HEK293 (cell line): ENCODE data around the gene ELFN1.

Experiments
- CTCF ChIA-PET: fragments of 350-600 bp; formaldehyde crosslinking; extraction: SDS; loops from one replicate; lab custom pipeline; 2021; ENCODE audit warnings: antibody characterized with exemption; lab: Yijun Ruan, JAX
- POLR2A ChIA-PET: fragments of 300-600 bp; formaldehyde crosslinking; extraction: SDS; loops from one replicate; lab custom pipeline; 2020; ENCODE audit warnings: antibody characterized with exemption, inconsistent platforms; lab: Yijun Ruan, JAX
- H3K27ac ChIP-seq: fragments of 200-500 bp; sonication (Bioruptor generic); 2 replicates; pipeline ENCODE4 v1.5.1; 2014; ENCODE audit warnings: low read depth, low read length, control low read depth, inconsistent platforms; ENCODE audit errors: extremely low read depth
- H3K36me3 ChIP-seq, 2 experiments: fragments of 200-500 bp in 1 of 2; sonication (Bioruptor generic) in 1 of 2; 1 replicate in 1 of 2; 2 replicates in 1 of 2; pipeline ENCODE4 v1.5.1; 2014 to 2017; ENCODE audit warnings: inconsistent platforms in 2 of 2, low read length in 2 of 2; ENCODE audit not compliant: control insufficient read depth in 2 of 2, insufficient read depth in 1 of 2
- H3K4me1 ChIP-seq: fragments of 200-500 bp; sonication (Bioruptor generic); 2 replicates; pipeline ENCODE4 v1.5.1; 2014; ENCODE audit warnings: mild to moderate bottlenecking, low read length, inconsistent platforms; ENCODE audit not compliant: control insufficient read depth, insufficient read depth
- H3K4me3 ChIP-seq: 2 replicates; pipeline ENCODE4 v1.5.1; 2011; ENCODE audit warnings: low read depth, mild to moderate bottlenecking, control low read depth, low read length, moderate library complexity
- H3K9me3 ChIP-seq: fragments of 200-500 bp; sonication (Bioruptor generic); 2 replicates; pipeline ENCODE4 v1.5.1; 2014; ENCODE audit warnings: low read depth, low read length, inconsistent platforms; ENCODE audit not compliant: control insufficient read depth, insufficient read depth
- GLI2 ChIP-seq: fragments of 450-650 bp; formaldehyde crosslinking; IDR thresholded peaks from 2 replicates; pipeline ENCODE4; 2017; ENCODE audit warnings: missing biosample characterization, missing genetic modification characterization, low read depth, borderline replicate concordance
- KLF17 ChIP-seq: fragments of 450-650 bp; formaldehyde crosslinking; IDR thresholded peaks from 2 replicates; pipeline ENCODE4 v1.5.1; 2016; ENCODE audit warnings: missing biosample characterization, missing genetic modification characterization
- PBX3 ChIP-seq: sonication (generic); formaldehyde crosslinking; IDR thresholded peaks from 2 replicates; pipeline ENCODE4 v1.8.1; 2022; ENCODE audit warnings: mild to moderate bottlenecking, moderate library complexity, missing genetic modification reagents
- SCRT2 ChIP-seq: fragments of 450-650 bp; formaldehyde crosslinking; IDR thresholded peaks from 2 replicates; pipeline ENCODE4 v1.5.1; 2016; ENCODE audit warnings: missing biosample characterization, missing genetic modification characterization
- SETDB1 ChIP-seq: IDR thresholded peaks from one replicate; pipeline ENCODE4 v1.6.1; 2017; ENCODE audit warnings: mild to moderate bottlenecking, low read length, moderate library complexity, mixed read lengths; ENCODE audit not compliant: insufficient read length
- TRIM28 ChIP-seq: IDR thresholded peaks from 2 replicates; pipeline ENCODE4 v1.6.1; 2011; ENCODE audit warnings: low read length, control low read depth, borderline replicate concordance
- ZBTB21 ChIP-seq: fragments of 450-650 bp; formaldehyde crosslinking; IDR thresholded peaks from 2 replicates; pipeline ENCODE4 v1.5.1; 2017; ENCODE audit warnings: missing biosample characterization, missing genetic modification characterization
- ZBTB49 ChIP-seq: fragments of 450-650 bp; formaldehyde crosslinking; IDR thresholded peaks from 2 replicates; pipeline ENCODE4 v1.5.1; 2016; ENCODE audit warnings: missing biosample characterization, missing genetic modification characterization, low read depth
- ZNF121 ChIP-seq: fragments of 450-650 bp; formaldehyde crosslinking; IDR thresholded peaks from 2 replicates; pipeline ENCODE4 v1.5.1; 2016; ENCODE audit warnings: missing biosample characterization, missing genetic modification characterization
- ZNF133 ChIP-seq: fragments of 450-650 bp; formaldehyde crosslinking; IDR thresholded peaks from 2 replicates; pipeline ENCODE4 v1.5.1; 2016; ENCODE audit warnings: missing biosample characterization, missing genetic modification characterization
- ZNF416 ChIP-seq: fragments of 450-650 bp; formaldehyde crosslinking; IDR thresholded peaks from 2 replicates; pipeline ENCODE4 v1.5.1; 2016; ENCODE audit warnings: missing biosample characterization, missing genetic modification characterization
- ZNF488 ChIP-seq: fragments of 450-650 bp; formaldehyde crosslinking; IDR thresholded peaks from 2 replicates; pipeline ENCODE4 v1.5.1; 2016; ENCODE audit warnings: missing biosample characterization, missing genetic modification characterization
- ZNF544 ChIP-seq: fragments of 450-650 bp; formaldehyde crosslinking; IDR thresholded peaks from 2 replicates; pipeline ENCODE4 v1.5.0; 2017; ENCODE audit warnings: missing biosample characterization, missing genetic modification characterization
- ZNF626 ChIP-seq: fragments of 450-650 bp; sonication (Bioruptor Pico); formaldehyde crosslinking; IDR thresholded peaks from 2 replicates; pipeline ENCODE4 v1.5.1; 2018; ENCODE audit warnings: missing biosample characterization, missing genetic modification characterization, inconsistent platforms
- ZNF670 ChIP-seq: fragments of 450-650 bp; formaldehyde crosslinking; IDR thresholded peaks from 2 replicates; pipeline ENCODE4 v1.5.1; 2016; ENCODE audit warnings: missing biosample characterization, missing genetic modification characterization, low read depth
- ZNF707 ChIP-seq: fragments of 450-650 bp; formaldehyde crosslinking; IDR thresholded peaks from 2 replicates; pipeline ENCODE4 v1.5.1; 2016; ENCODE audit warnings: missing biosample characterization, missing genetic modification characterization
- ZNF792 ChIP-seq: fragments of 450-650 bp; formaldehyde crosslinking; IDR thresholded peaks from 2 replicates; pipeline ENCODE4 v1.5.1; 2016; ENCODE audit warnings: missing biosample characterization, missing genetic modification characterization
- ZNF843 ChIP-seq: fragments of 450-650 bp; formaldehyde crosslinking; IDR thresholded peaks from 2 replicates; pipeline ENCODE4 v1.5.1; 2016; ENCODE audit warnings: missing biosample characterization, missing genetic modification characterization

ELFN1 gene

GRCh38 chr7:1729183-1729582 is 59.1 kb downstream of the ELFN1 start:
- Histone ChIP-seq H3K4me1 (no peaks in the 10 kb centered on the region), H3K36me3 (no peaks in the 10 kb centered on the region), H3K4me3 (no peak overlapping the region), H3K27ac (no peak overlapping the region), H3K9me3 (no peaks in the 10 kb centered on the region; the same call in 1 of the 2 replicates)
- TF ChIP-seq ZNF792 (no peak), GLI2 (no peak), TRIM28 (peak; percentile 60; the same call in 1 of the 2 replicates)
- POLR2A ChIA-PET, result interaction anchor here (0.6 kb wide), 1 partner anchor 14 kb away, joined by 3 read pairs; no protein-coding TSS in a partner anchor
- CTCF ChIA-PET, result no interaction called here

GRCh38 chr7:1729773-1730172 is 59.7 kb downstream of the ELFN1 start:
- CTCF ChIA-PET, result no interaction called here

GRCh38 chr7:1732072-1732471 is 62.0 kb downstream of the ELFN1 start:
- Histone ChIP-seq H3K4me1 (no peaks in the 10 kb centered on the region), H3K36me3 (no peaks in the 10 kb centered on the region)
- CTCF ChIA-PET, result interaction anchor here (0.6 kb wide), 1 partner anchor 22 kb away, joined by 4 read pairs; no protein-coding TSS in a partner anchor
- TF ChIP-seq ZNF133 (tag by site-specific recombination) (no peak), PBX3 (CRISPR knock-in tag) (no peak), ZNF843 (no peak), ZNF670 (tag by site-specific recombination) (no peak), ZNF416 (tag by site-specific recombination) (no peak), ZNF792 (no peak), ZBTB49 (tag by site-specific recombination) (no peak)
- TF ChIP-seq, all 188 proteins: peak for 0
- POLR2A ChIA-PET, result no interaction called here
- Histone ChIP-seq H3K4me3 (no peak overlapping the region), H3K27ac (no peak overlapping the region), H3K9me3 (no peaks in the 10 kb centered on the region; the same call in 1 of the 2 replicates)

More at GRCh38 chr7:1729773-1730172, 59.7 kb downstream of the ELFN1 start:
- Histone ChIP-seq H3K4me3 (no peak overlapping the region), H3K27ac (no peak overlapping the region), H3K4me1 (no peaks in the 10 kb centered on the region)
- POLR2A ChIA-PET, result no interaction called here
- no peak for TF ChIP-seq SETDB1
- no peak for TF ChIP-seq ZNF544 (tag by site-specific recombination)
- no peak for TF ChIP-seq KLF17 (tag by site-specific recombination)
- TF ChIP-seq ZNF121 (tag by site-specific recombination), result no peak
- TF ChIP-seq ZNF626 (tag by site-specific recombination), result no peak
- TF ChIP-seq ZBTB21, result no peak
- no peak for TF ChIP-seq ZNF707
- no peak for TF ChIP-seq SCRT2 (tag by site-specific recombination)
- no peak for TF ChIP-seq ZNF488 (tag by site-specific recombination)
- no peak for TF ChIP-seq TRIM28
- TF ChIP-seq, all 188 proteins: peak for 0
- Histone ChIP-seq H3K9me3 (no peaks in the 10 kb centered on the region; the same call in 1 of the 2 replicates), H3K36me3 (no peaks in the 10 kb centered on the region)
